Measurements from ENCODE around the gene JARID2. TPM values are rescaled to one million over a fixed set of nuclear protein-coding genes. Genes with fewer than 3 reads are reported as not detected.
A peak's percentile ranks its signal among the peaks of the same experiment; 100 is the strongest.

JARID2 gene
- total and polyA plus RNA-seq, 10 of the 15 experiments (the other 5 are each of a cell fraction or from before 2014, with no cell fraction given): 4.2 to 21.6 (median 11.7) TPM

- TF ChIP-seq CUX1 (IDR thresholded peaks at IDR 0.05; ENCODE audit: insufficient replicate concordance, low read depth, low read length) (no peak), NBN (IDR thresholded peaks at IDR 0.05) (no peak; the same call in 1 of the 2 replicates), YY1 (IDR thresholded peaks at IDR 0.05; ENCODE audit: low read depth, low read length) (0 out of 2 replicates have a peak, but pooled peaks have one; percentile 39), FOXK2 (IDR thresholded peaks at IDR 0.05) (no peak), PBX3 (IDR thresholded peaks at IDR 0.05; ENCODE audit: insufficient replicate concordance, low read depth, low read length) (no peak), ZBTB4 (CRISPR knock-in tag; IDR thresholded peaks at IDR 0.05) (no peak), NKRF (conservative IDR thresholded peaks at IDR 0.05) (no peak), FOXM1 (IDR thresholded peaks at IDR 0.05; ENCODE audit: low read depth, low read length) (no peak), NFXL1 (IDR thresholded peaks at IDR 0.05; ENCODE audit: borderline replicate concordance) (no peak), NR2C1 (IDR thresholded peaks at IDR 0.05) (no peak), TBL1XR1 (IDR thresholded peaks at IDR 0.05; ENCODE audit: low read depth, low read length) (no peak), CREB1 (IDR thresholded peaks at IDR 0.05; ENCODE audit: low read depth) (no peak; the same call in 1 of the 2 replicates), SIN3A (IDR thresholded peaks at IDR 0.05; ENCODE audit: low read depth, low read length) (no peak), ZZZ3 (IDR thresholded peaks at IDR 0.05; ENCODE audit: control insufficient read depth, insufficient read length, low read depth) (no peak), NFYB (IDR thresholded peaks at IDR 0.05; ENCODE audit: insufficient read depth, low read depth, low read length) (no peak), MTA3 (IDR thresholded peaks at IDR 0.05; ENCODE audit: borderline replicate concordance, low read length) (peak; percentile 60; the same call in 1 of the 2 replicates), TAF1 (IDR thresholded peaks at IDR 0.05; ENCODE audit: borderline replicate concordance, low read depth, low read length) (no peak)
Measured at GRCh38 chr6:15305496-15305895, 59.6 kb downstream of the JARID2 start (continued).
